PC-3 (cell line): Measurements from ENCODE around the gene GHRH. TPM values are rescaled to one million over a fixed set of nuclear protein-coding genes. Genes with fewer than 3 reads are reported as not detected.

Source experiments
- ATAC-seq: fragments of 200-7000 bp; cut with Tn5 transposase; 2 replicates; pipeline ENCODE4 v1.9.1; 2020; ENCODE audit warnings: mild to moderate bottlenecking, moderate library complexity
- Bru-seq: library from RNA; stranded (reverse); fragments of 400-500 nt; gene quantifications from one replicate; lab custom pipeline; 2021; lab: Mats Ljungman, UMichigan
- BruChase-seq, 2 experiments: library from RNA; stranded (reverse); fragments of 400-500 nt; gene quantifications; one replicate each; lab custom pipeline; 2021; lab: Mats Ljungman, UMichigan
- BruUV-seq: library from RNA; stranded (reverse); fragments of 400-500 nt; replicated peaks from 2 replicates; lab custom pipeline; 2021; lab: Mats Ljungman, UMichigan
- CTCF ChIA-PET: fragments of 300-600 bp; sonication (Branson Sonifier 250); formaldehyde crosslinking; loops from one replicate; lab custom pipeline; 2022; ENCODE audit warnings: antibody characterized with exemption; lab: Charles Lee
- POLR2A ChIA-PET: fragments of 300-600 bp; sonication (Branson Sonifier 250); formaldehyde crosslinking; loops from one replicate; lab custom pipeline; 2022; ENCODE audit warnings: antibody characterized with exemption; ENCODE audit not compliant: unreplicated experiment; lab: Charles Lee
- DNase-seq: peaks from one replicate; pipeline ENCODE4 v3.0.0-alpha.2; 2015
- H2AFZ ChIP-seq: fragments of 300-600 bp; sonication (generic); 2 replicates; pipeline ENCODE4 v1.6.0; 2016; ENCODE audit warnings: antibody characterized with exemption, low read length
- H3F3A ChIP-seq: fragments of 300-600 bp; sonication (generic); one replicate; pipeline ENCODE4 v1.6.0; 2017; ENCODE audit warnings: antibody characterized with exemption, low read length, control low read depth, mild to moderate bottlenecking; ENCODE audit not compliant: unreplicated experiment
- H3K27ac ChIP-seq: fragments of 300-600 bp; sonication (generic); 2 replicates; pipeline ENCODE4 v1.5.1; 2016; ENCODE audit warnings: mild to moderate bottlenecking, low read length
- H3K27me3 ChIP-seq: fragments of 300-600 bp; sonication (generic); 2 replicates; pipeline ENCODE4 v1.6.1; 2016; ENCODE audit warnings: low read length, mixed read lengths
- H3K36me3 ChIP-seq: fragments of 300-600 bp; sonication (generic); 2 replicates; pipeline ENCODE4 v1.6.1; 2016; ENCODE audit warnings: low read depth, mixed run types, low read length, mixed read lengths
- H3K4me1 ChIP-seq: fragments of 300-600 bp; sonication (generic); 2 replicates; pipeline ENCODE4 v1.5.1; 2016; ENCODE audit warnings: low read length; ENCODE audit not compliant: insufficient read depth
- H3K4me2 ChIP-seq: fragments of 300-600 bp; sonication (generic); 2 replicates; pipeline ENCODE4 v1.6.0; 2016; ENCODE audit warnings: low read length
- H3K4me3 ChIP-seq: fragments of 300-600 bp; sonication (generic); 2 replicates; pipeline ENCODE4 v1.5.1; 2016; ENCODE audit warnings: mild to moderate bottlenecking, low read length, mixed read lengths
- H3K79me2 ChIP-seq: fragments of 300-600 bp; sonication (generic); 2 replicates; pipeline ENCODE4 v1.6.1; 2017; ENCODE audit warnings: low read length, mixed read lengths
- H3K9ac ChIP-seq: fragments of 300-600 bp; sonication (generic); 2 replicates; pipeline ENCODE4 v1.6.0; 2016; ENCODE audit warnings: mild to moderate bottlenecking, low read length
- H3K9me2 ChIP-seq: fragments of 300-600 bp; sonication (generic); replicated peaks from 2 replicates; pipeline ENCODE4 v1.6.1; 2016; ENCODE audit warnings: mixed run types, low read length, mixed read lengths
- H3K9me3 ChIP-seq: fragments of 300-600 bp; sonication (generic); 2 replicates; pipeline ENCODE4 v1.6.1; 2016; ENCODE audit warnings: low read length, mixed read lengths
- H4K20me1 ChIP-seq: fragments of 300-600 bp; sonication (generic); 2 replicates; pipeline ENCODE4 v1.6.1; 2016; ENCODE audit warnings: low read length, mixed read lengths
- EZH2 ChIP-seq: fragments of 300-600 bp; sonication (generic); IDR thresholded peaks from one replicate; pipeline ENCODE4 v1.6.1; 2017; ENCODE audit warnings: antibody characterized with exemption, mild to moderate bottlenecking, low read length; ENCODE audit not compliant: unreplicated experiment
- EZH2phosphoT487 ChIP-seq: fragments of 300-600 bp; sonication (generic); IDR thresholded peaks from 2 replicates; pipeline ENCODE4 v1.6.1; 2018; ENCODE audit warnings: mild to moderate bottlenecking, antibody characterized with exemption, low read length, borderline replicate concordance
- intact Hi-C: fragments of 100-400 bp; cut with micrococcal nuclease; formaldehyde crosslinking; loops from 2 replicates; pipeline ENCODE4 v1.9.0; 2023
- long read RNA-seq: library from polyadenylated mRNA; unstranded; transcript quantifications from one replicate; pipeline ENCODE4 v2.0.0, GENCODE V29; 2021; ENCODE audit not compliant: unreplicated experiment
- total RNA-seq: library from RNA; depleted of rRNA; stranded (reverse); fragments of >200 nt; gene quantifications from 2 replicates; pipeline ENCODE4 v1.2.3, GENCODE V29; 2014; rRNA removed
- TF ChIP-seq, protein P1 (sequence below): fragments of 300-600 bp; sonication (generic); conservative IDR thresholded peaks from 2 replicates; pipeline ENCODE4 v1.5.1; 2017; ENCODE audit warnings: antibody characterized with exemption, low read depth, mild to moderate bottlenecking, low read length

GHRH gene, protein sequence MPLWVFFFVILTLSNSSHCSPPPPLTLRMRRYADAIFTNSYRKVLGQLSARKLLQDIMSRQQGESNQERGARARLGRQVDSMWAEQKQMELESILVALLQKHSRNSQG
- not detected in 2 replicates for total RNA-seq
- Bru-seq, nascent RNA = not detected
- BruChase-seq, experiment 1, labeled RNA remaining after a 6-hour chase = not detected
- BruChase-seq, experiment 2, labeled RNA remaining after a 2-hour chase = percentile 6 among the genes with signal in this experiment
- long read RNA-seq = 0 reads

DNA sequence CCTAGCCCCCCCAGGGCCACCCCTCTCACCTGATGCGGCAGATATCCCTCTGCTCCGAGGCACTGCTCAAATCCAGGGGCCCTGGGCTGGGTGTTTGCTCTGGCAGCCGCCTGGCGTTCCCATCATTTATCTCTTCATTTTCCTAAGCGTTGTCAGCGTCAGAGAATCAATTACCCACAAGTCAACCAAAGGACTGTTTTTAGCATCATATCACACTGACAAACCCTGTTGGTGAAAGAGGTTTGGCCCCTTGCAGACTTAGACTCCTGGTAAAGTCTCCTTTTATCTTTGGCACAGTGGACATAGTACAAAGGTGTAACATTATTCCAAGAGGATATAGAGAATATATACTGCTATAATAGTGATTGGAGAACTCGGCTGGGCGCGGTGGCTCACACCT is at the start of gene GHRH:
GHRH (minus strand) TSS at position 101 of the 400 bp plus-strand sequence. CDS start 4,925 bp downstream, outside the sequence.
- Histone ChIP-seq H3K9ac (no peak within 1 kb of the TSS), H3K9me3 (no peaks in the 10 kb centered on the region), H3K4me1 (peaks cover 10% of the 10 kb centered on the region), H3F3A (no peaks in the 10 kb centered on the region), H3K36me3 (no peaks in the 10 kb centered on the region), H3K4me2 (no peak within 1 kb of the TSS), H3K27ac (no peak within 1 kb of the TSS), H4K20me1 (no peaks in the 10 kb centered on the region), H3K4me3 (no peak within 1 kb of the TSS), H2AFZ (no peak within 1 kb of the TSS), H3K79me2 (no peaks in the 10 kb centered on the region), H3K9me2 (no peaks in the 10 kb centered on the region), H3K27me3 (peaks cover 15% of the 10 kb centered on the region)
- no TSS peak for BruUV-seq
- ChIA-PET CTCF (interaction anchor here (0.7 to 1.2 kb wide), 2 partner anchors 62 to 282 kb away, joined by 3 read pairs; no protein-coding TSS in a partner anchor), POLR2A (no interaction called here)
- DNase-seq = no peak
- no peak for ATAC-seq
- TF ChIP-seq EZH2 (no peak), EZH2phosphoT487 (no peak)
- TF ChIP-seq, protein P1, sequence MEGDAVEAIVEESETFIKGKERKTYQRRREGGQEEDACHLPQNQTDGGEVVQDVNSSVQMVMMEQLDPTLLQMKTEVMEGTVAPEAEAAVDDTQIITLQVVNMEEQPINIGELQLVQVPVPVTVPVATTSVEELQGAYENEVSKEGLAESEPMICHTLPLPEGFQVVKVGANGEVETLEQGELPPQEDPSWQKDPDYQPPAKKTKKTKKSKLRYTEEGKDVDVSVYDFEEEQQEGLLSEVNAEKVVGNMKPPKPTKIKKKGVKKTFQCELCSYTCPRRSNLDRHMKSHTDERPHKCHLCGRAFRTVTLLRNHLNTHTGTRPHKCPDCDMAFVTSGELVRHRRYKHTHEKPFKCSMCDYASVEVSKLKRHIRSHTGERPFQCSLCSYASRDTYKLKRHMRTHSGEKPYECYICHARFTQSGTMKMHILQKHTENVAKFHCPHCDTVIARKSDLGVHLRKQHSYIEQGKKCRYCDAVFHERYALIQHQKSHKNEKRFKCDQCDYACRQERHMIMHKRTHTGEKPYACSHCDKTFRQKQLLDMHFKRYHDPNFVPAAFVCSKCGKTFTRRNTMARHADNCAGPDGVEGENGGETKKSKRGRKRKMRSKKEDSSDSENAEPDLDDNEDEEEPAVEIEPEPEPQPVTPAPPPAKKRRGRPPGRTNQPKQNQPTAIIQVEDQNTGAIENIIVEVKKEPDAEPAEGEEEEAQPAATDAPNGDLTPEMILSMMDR = no peak
- intact Hi-C loops = no loop called here

DNA sequence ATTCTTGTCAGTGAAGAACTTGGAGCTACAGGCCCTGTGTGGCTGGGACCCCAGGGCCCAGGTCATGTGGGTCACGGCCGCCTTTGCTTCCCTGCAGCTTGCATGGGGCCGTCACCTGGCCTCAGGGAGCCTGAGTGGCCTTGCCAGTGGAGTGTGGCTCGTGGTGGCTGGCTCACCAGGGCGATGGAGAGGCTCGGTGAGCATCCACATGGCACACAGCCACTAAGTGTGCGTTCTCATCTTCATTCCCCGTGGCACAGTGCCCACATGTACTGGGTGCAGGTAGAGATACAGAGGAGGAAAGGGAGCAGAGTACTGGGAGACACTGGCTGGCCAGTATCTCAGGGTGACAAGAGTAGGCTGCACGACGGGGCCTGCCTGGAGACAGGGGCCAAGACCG is 49.3 kb upstream of the GHRH start:
- TF ChIP-seq, protein P1 = no peak
- TF ChIP-seq EZH2phosphoT487 = no peak
- intact Hi-C loops = no loop called here
- Histone ChIP-seq H3K27me3 (no peaks in the 10 kb centered on the region), H3K4me3 (no peak overlapping the region), H3K9ac (no peak overlapping the region), H3K36me3 (peaks cover 8% of the 10 kb centered on the region; the same call in 1 of the 2 replicates), H3K4me1 (no peaks in the 10 kb centered on the region), H3K4me2 (no peak overlapping the region), H2AFZ (no peak overlapping the region), H3K9me3 (no peaks in the 10 kb centered on the region), H3F3A (no peaks in the 10 kb centered on the region), H4K20me1 (no peaks in the 10 kb centered on the region), H3K9me2 (no peaks in the 10 kb centered on the region), H3K79me2 (peaks cover 5% of the 10 kb centered on the region; the same call in 1 of the 2 replicates), H3K27ac (no peak overlapping the region)
- DNase-seq (no peak), ATAC-seq (no peak)
- BruUV-seq = no TSS peak
- POLR2A ChIA-PET = no interaction called here
- CTCF ChIA-PET = no interaction called here

DNA sequence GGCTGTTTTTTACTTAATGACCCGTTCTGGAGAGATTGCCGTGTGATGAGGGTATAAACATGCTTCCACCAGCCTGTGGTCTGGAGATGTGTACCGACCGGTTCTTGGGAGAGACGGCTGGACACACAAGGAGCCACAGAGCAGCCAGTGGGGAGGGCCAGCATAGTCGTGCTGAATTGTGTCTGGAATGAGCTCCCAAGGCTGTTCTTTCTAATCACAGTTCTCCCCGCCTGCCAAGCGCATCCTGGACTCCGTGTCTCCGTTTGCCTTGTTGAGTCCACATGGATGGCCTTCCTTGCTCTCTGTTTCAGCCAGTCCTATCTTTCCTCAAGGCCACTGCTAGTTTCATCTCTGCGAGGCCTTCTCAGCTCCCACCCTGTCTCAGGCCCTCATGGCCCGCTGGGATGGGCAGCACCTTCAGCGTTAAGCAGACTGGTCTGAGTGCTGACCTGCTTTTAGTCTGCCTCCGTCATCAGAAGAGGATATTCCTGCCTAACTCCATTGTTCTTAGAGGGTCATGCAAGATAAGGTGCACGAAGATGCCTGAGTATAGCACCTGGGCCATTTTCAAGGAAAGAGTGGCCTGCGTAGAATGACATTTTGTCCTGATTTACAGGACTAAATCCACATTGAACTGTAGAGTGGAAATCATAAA is 48.4 kb upstream of the GHRH start:
- no peak overlapping the region for H3K9ac ChIP-seq

More for the DNA sequence above, 48.4 kb upstream of the GHRH start:
- Histone ChIP-seq H3F3A (no peaks in the 10 kb centered on the region), H3K36me3 (peaks cover 8% of the 10 kb centered on the region; the same call in 1 of the 2 replicates), H3K4me1 (no peaks in the 10 kb centered on the region), H2AFZ (no peak overlapping the region), H3K9me3 (no peaks in the 10 kb centered on the region), H3K27me3 (no peaks in the 10 kb centered on the region), H3K4me3 (no peak overlapping the region), H3K4me2 (no peak overlapping the region), H3K79me2 (peaks cover 5% of the 10 kb centered on the region; the same call in 1 of the 2 replicates), H3K9me2 (no peaks in the 10 kb centered on the region), H3K27ac (no peak overlapping the region), H4K20me1 (no peaks in the 10 kb centered on the region)
- TF ChIP-seq EZH2 = no peak
- TF ChIP-seq EZH2phosphoT487 = no peak
- TF ChIP-seq, protein P1 = no peak
- intact Hi-C loops = no loop called here
- BruUV-seq = no TSS peak
- ATAC-seq (no peak), DNase-seq (no peak)
- POLR2A ChIA-PET = no interaction called here
- CTCF ChIA-PET = no interaction called here
